ENCODE data around the gene FRAT1. TPM values are rescaled to one million over a fixed set of nuclear protein-coding genes. Genes with fewer than 3 reads are reported as not detected.

FRAT1 gene
- total and polyA plus RNA-seq, 7 donors, result 0.61 to 3.9 (median 2.0) TPM

- WGBS, 3 donors, result 96 to 100% (median 98%) methylated on average over 4 of the region's 4 CpGs
- no peak overlapping the region for H3K4me3 ChIP-seq
- TF ChIP-seq, protein P1, sequence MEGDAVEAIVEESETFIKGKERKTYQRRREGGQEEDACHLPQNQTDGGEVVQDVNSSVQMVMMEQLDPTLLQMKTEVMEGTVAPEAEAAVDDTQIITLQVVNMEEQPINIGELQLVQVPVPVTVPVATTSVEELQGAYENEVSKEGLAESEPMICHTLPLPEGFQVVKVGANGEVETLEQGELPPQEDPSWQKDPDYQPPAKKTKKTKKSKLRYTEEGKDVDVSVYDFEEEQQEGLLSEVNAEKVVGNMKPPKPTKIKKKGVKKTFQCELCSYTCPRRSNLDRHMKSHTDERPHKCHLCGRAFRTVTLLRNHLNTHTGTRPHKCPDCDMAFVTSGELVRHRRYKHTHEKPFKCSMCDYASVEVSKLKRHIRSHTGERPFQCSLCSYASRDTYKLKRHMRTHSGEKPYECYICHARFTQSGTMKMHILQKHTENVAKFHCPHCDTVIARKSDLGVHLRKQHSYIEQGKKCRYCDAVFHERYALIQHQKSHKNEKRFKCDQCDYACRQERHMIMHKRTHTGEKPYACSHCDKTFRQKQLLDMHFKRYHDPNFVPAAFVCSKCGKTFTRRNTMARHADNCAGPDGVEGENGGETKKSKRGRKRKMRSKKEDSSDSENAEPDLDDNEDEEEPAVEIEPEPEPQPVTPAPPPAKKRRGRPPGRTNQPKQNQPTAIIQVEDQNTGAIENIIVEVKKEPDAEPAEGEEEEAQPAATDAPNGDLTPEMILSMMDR (IDR thresholded peaks at IDR 0.05), result no peak
- H3K4me1 ChIP-seq, result no peaks in the 10 kb centered on the region
- H3K27ac ChIP-seq, result no peak overlapping the region
- ATAC-seq, result no peak
- no peak for DNase-seq
- H3K9me3 ChIP-seq, result no peaks in the 10 kb centered on the region
- H3K27me3 ChIP-seq (ENCODE audit: insufficient read depth in 3 of 3, low read length in 2 of 3), result no peaks in the 10 kb centered on the region
- H3K36me3 ChIP-seq (ENCODE audit: insufficient read depth in 1 of 2, low read depth in 1 of 2), result peaks cover 0 to 20% of the 10 kb centered on the region in 2 donors
- intact Hi-C loops (cut with DNase I), result no loop called here
Measured at GRCh38 chr10:97347317-97347716, 28.2 kb downstream of the FRAT1 start.

- Histone ChIP-seq H3K36me3 (ENCODE audit: insufficient read depth in 1 of 2, low read depth in 1 of 2) (peaks cover 0 to 32% of the 10 kb centered on the region in 2 donors), H3K9me3 (no peaks in the 10 kb centered on the region), H3K27ac (no peak overlapping the region), H3K4me3 (no peak overlapping the region), H3K27me3 (ENCODE audit: insufficient read depth in 3 of 3, low read length in 2 of 3) (no peaks in the 10 kb centered on the region), H3K4me1 (no peaks in the 10 kb centered on the region)
- no peak for ATAC-seq
- 81 to 94% (median 90%) methylated on average over 12 of the region's 12 CpGs for WGBS, 3 donors
- TF ChIP-seq, protein P1 (IDR thresholded peaks at IDR 0.05), result no peak
- intact Hi-C loops (cut with DNase I), result no loop called here
- DNase-seq, result no peak
Measured at GRCh38 chr10:97349752-97350513, 30.9 kb downstream of the FRAT1 start.

- no peak overlapping the region for H3K27ac ChIP-seq
- 77 to 94% (median 88%) methylated on average over 4 of the region's 4 CpGs for whole genome bisulfite sequencing, 3 donors
- no peak overlapping the region for H3K4me3 ChIP-seq
- intact Hi-C loops (cut with DNase I), result no loop called here
- TF ChIP-seq, protein P1 (IDR thresholded peaks at IDR 0.05), result no peak
- ATAC-seq (peak in 2 of 4 donors; percentile 35 to 55), DNase-seq (no peak)
- peaks cover 15 to 72% of the 10 kb centered on the region in 2 donors for H3K36me3 ChIP-seq (ENCODE audit: insufficient read depth in 1 of 2, low read depth in 1 of 2)
- no peaks in the 10 kb centered on the region for H3K9me3 ChIP-seq
- H3K4me1 ChIP-seq, result peaks cover 8% of the 10 kb centered on the region
- no peaks in the 10 kb centered on the region for H3K27me3 ChIP-seq (ENCODE audit: insufficient read depth in 3 of 3, low read length in 2 of 3)
Measured at GRCh38 chr10:97353945-97354344, 34.9 kb downstream of the FRAT1 start.

GRCh38 chr10:97355571-97355975 is 36.5 kb downstream of the FRAT1 start:
- no peaks in the 10 kb centered on the region for H3K9me3 ChIP-seq
- peaks cover 8% of the 10 kb centered on the region for H3K4me1 ChIP-seq
- DNase-seq (no peak), ATAC-seq (peak in 2 of 4 donors; percentile 5 to 23)
- TF ChIP-seq, protein P1 (IDR thresholded peaks at IDR 0.05), result peak; percentile 18
- no peaks in the 10 kb centered on the region for H3K27me3 ChIP-seq (ENCODE audit: insufficient read depth in 3 of 3, low read length in 2 of 3)
- 43 to 54% (median 46%) methylated on average over 5 of the region's 5 CpGs for WGBS, 3 donors
- H3K4me3 ChIP-seq, result no peak overlapping the region
- H3K36me3 ChIP-seq (ENCODE audit: insufficient read depth in 1 of 2, low read depth in 1 of 2), result peaks cover 19 to 78% of the 10 kb centered on the region in 2 donors
- intact Hi-C loops (cut with DNase I), result no loop called here
- no peak overlapping the region for H3K27ac ChIP-seq

Data from psoas muscle (tissue), 8 donors.